B cell (primary cell): ENCODE data around the gene ATXN3. TPM values are rescaled to one million over a fixed set of nuclear protein-coding genes. Genes with fewer than 3 reads are reported as not detected.

ENCODE experiments used
- ATAC-seq: fragments of 200-7000 bp; cut with Tn5 transposase; one replicate; pipeline ENCODE4 v1.10.0; 2021; ENCODE audit warnings: low read depth, mild to moderate bottlenecking, moderate number of reproducible peaks, moderate library complexity
- CTCF ChIA-PET: fragments of 350-600 bp; sonication (Branson Sonifier 250); formaldehyde crosslinking; loops from one replicate; lab custom pipeline; 2021; ENCODE audit warnings: antibody characterized with exemption, inconsistent platforms; lab: Charles Lee
- POLR2A ChIA-PET: fragments of 350-600 bp; sonication (Branson Sonifier 250); formaldehyde crosslinking; loops from one replicate; lab custom pipeline; 2021; ENCODE audit warnings: antibody characterized with exemption; lab: Charles Lee
- DNase-seq: peaks from one replicate; pipeline ENCODE4 v3.0.0; 2013
- H2AFZ ChIP-seq: 2 replicates; pipeline ENCODE4 v1.6.1; 2012; ENCODE audit warnings: mild to moderate bottlenecking, low read depth, low read length; ENCODE audit not compliant: insufficient read depth, poor library complexity, severe bottlenecking
- H3K27ac ChIP-seq, 2 donors: 1 replicate in 1 of 2; 2 replicates in 1 of 2; pipeline ENCODE4 v1.5.1; 2012 to 2013; ENCODE audit warnings: low read length in 2 of 2, mild to moderate bottlenecking in 2 of 2, moderate library complexity in 1 of 2
- H3K27me3 ChIP-seq, 4 experiments: fragments of 200-600 bp in 1 of 4; sonication (generic) in 1 of 4; replicated peaks in 1 of 4; 1 replicate in 2 of 4; 2 replicates in 2 of 4; pipeline versions ENCODE4 v1.6.1 to v1.7.0; 2013 to 2016; ENCODE audit warnings: low read length in 3 of 4, mild to moderate bottlenecking in 2 of 4, mixed read lengths in 1 of 4, moderate library complexity in 1 of 4; ENCODE audit not compliant: insufficient read depth in 4 of 4, control insufficient read depth in 3 of 4; ENCODE audit errors: control extremely low read depth in 1 of 4
- H3K36me3 ChIP-seq, 2 experiments: replicated peaks in 1 of 2; 1 replicate in 1 of 2; 2 replicates in 1 of 2; pipeline versions ENCODE4 v1.6.1 to v1.7.1; 2013; ENCODE audit warnings: low read length in 1 of 2; ENCODE audit not compliant: insufficient read depth in 2 of 2, control insufficient read depth in 1 of 2; ENCODE audit errors: control extremely low read depth in 1 of 2, extremely low read depth in 1 of 2
- H3K4me1 ChIP-seq, 2 donors: fragments of 200-600 bp in 1 of 2; sonication (generic) in 1 of 2; 1 replicate in 1 of 2; 2 replicates in 1 of 2; pipeline versions ENCODE4 v1.5.1 to v1.6.1; 2013 to 2017; ENCODE audit warnings: low read length in 2 of 2; ENCODE audit not compliant: control insufficient read depth in 2 of 2, insufficient read depth in 2 of 2
- H3K4me2 ChIP-seq: replicated peaks from 2 replicates; pipeline ENCODE3; 2012; ENCODE audit warnings: mild to moderate bottlenecking, low read depth, low read length; ENCODE audit not compliant: poor library complexity, severe bottlenecking
- H3K4me3 ChIP-seq, 5 experiments: fragments of 200-600 bp in 1 of 5; sonication (generic) in 1 of 5; 1 replicate in 3 of 5; 2 replicates in 2 of 5; pipeline versions ENCODE4 v1.5.1 to v1.7.0; 2011 to 2016; ENCODE audit warnings: low read length in 4 of 5, mild to moderate bottlenecking in 4 of 5, low read depth in 2 of 5, control low read depth in 1 of 5, moderate library complexity in 1 of 5; ENCODE audit not compliant: insufficient read depth in 1 of 5; ENCODE audit errors: control extremely low read depth in 1 of 5, extremely low read depth in 1 of 5
- H3K79me2 ChIP-seq: fragments of 200-600 bp; sonication (generic); one replicate; pipeline ENCODE4 v1.6.0; 2016; ENCODE audit warnings: low read length; ENCODE audit not compliant: control insufficient read depth, insufficient read depth
- H3K9ac ChIP-seq: fragments of 200-600 bp; sonication (generic); 2 replicates; pipeline ENCODE4 v1.6.1; 2017; ENCODE audit warnings: mild to moderate bottlenecking, low read length, moderate library complexity
- H3K9me3 ChIP-seq, 3 donors: one replicate each; pipeline versions ENCODE4 v1.6.1 to v1.7.1; 2013; ENCODE audit warnings: low read length in 2 of 3; ENCODE audit not compliant: control insufficient read depth in 2 of 3, insufficient read depth in 1 of 3; ENCODE audit errors: control extremely low read depth in 1 of 3
- H4K20me1 ChIP-seq: 2 replicates; pipeline ENCODE4 v1.6.0; 2012; ENCODE audit warnings: mild to moderate bottlenecking, low read length; ENCODE audit not compliant: insufficient read depth, control insufficient read depth, poor library complexity, severe bottlenecking
- H3K27ac Mint-ChIP-seq: one replicate; pipeline ENCODE4 v1.8.0; 2021; ENCODE audit warnings: mixed read lengths
- H3K27me3 Mint-ChIP-seq: one replicate; pipeline ENCODE4 v1.8.0; 2021; ENCODE audit warnings: mixed read lengths
- H3K4me1 Mint-ChIP-seq: one replicate; pipeline ENCODE4 v1.8.0; 2021; ENCODE audit warnings: mixed read lengths
- H3K4me3 Mint-ChIP-seq: one replicate; pipeline ENCODE4 v1.8.0; 2021; ENCODE audit warnings: mixed read lengths
- H3K9me3 Mint-ChIP-seq: one replicate; pipeline ENCODE4 v1.8.0; 2022; ENCODE audit warnings: mixed read lengths; ENCODE audit not compliant: insufficient read depth
- CTCF ChIP-seq: fragments of 200-600 bp; IDR thresholded peaks from one replicate; pipeline ENCODE4 v1.8.0; 2022; ENCODE audit warnings: antibody characterized with exemption, mild to moderate bottlenecking
- EZH2 ChIP-seq: IDR thresholded peaks from 2 replicates; pipeline ENCODE4 v1.6.1; 2012; ENCODE audit warnings: borderline replicate concordance, low read depth, mild to moderate bottlenecking, moderate library complexity, low read length; ENCODE audit not compliant: insufficient read depth, poor library complexity, severe bottlenecking
- WGBS: methylation state at CpG from one replicate; pipeline ENCODE4 v1.1.5; 2013; ENCODE audit warnings: missing lambda C conversion rate; ENCODE audit not compliant: insufficient coverage; 5-methylcytosine and 5-hydroxymethylcytosine counted together
- intact Hi-C: fragments of 100-400 bp; cut with micrococcal nuclease; formaldehyde crosslinking; loops from one replicate; pipeline ENCODE4 v1.10.0; 2022
- polyA plus RNA-seq: library from polyadenylated mRNA; depleted of rRNA; stranded (reverse); fragments of >200 nt; gene quantifications from 2 replicates; pipeline ENCODE4 v1.2.3, GENCODE V29; 2012
- total RNA-seq, 2 donors: library from RNA; stranded (reverse); fragments of 120-200 nt in 1 of 2; gene quantifications; 1 replicate in 1 of 2; 2 replicates in 1 of 2; pipeline versions ENCODE4 v1.2.3 to v1.2.4, GENCODE V29; 2013 to 2022

Gene ATXN3
- total and polyA plus RNA-seq, 2 donors (not counting 1 experiment from before 2014, with no cell fraction given) = 16.2 to 51.6 TPM

- no peaks in the 10 kb centered on the region for H3K9me3 ChIP-seq
- Mint-ChIP-seq H3K27ac (no peak overlapping the region), H3K27me3 (no peaks in the 10 kb centered on the region), H3K4me3 (no peak overlapping the region), H3K4me1 (peaks cover 6% of the 10 kb centered on the region), H3K9me3 (no peaks in the 10 kb centered on the region)
- H3K36me3 ChIP-seq = peaks cover 5 to 55% of the 10 kb centered on the region in 2 experiments
- H3K4me2 ChIP-seq = no peak overlapping the region
- WGBS = 100% methylated on average over 1 of the region's 1 CpG
- no peaks in the 10 kb centered on the region for H4K20me1 ChIP-seq
- H3K4me1 ChIP-seq = no peaks in the 10 kb centered on the region
- H3K27me3 ChIP-seq = no peaks in the 10 kb centered on the region
- ChIA-PET CTCF (no interaction called here), POLR2A (no interaction called here)
- no peak overlapping the region for H2AFZ ChIP-seq
- no peak for DNase-seq
- intact Hi-C loops = no loop called here
- no peak overlapping the region for H3K4me3 ChIP-seq
- peaks cover 10% of the 10 kb centered on the region for H3K79me2 ChIP-seq
- no peak for ATAC-seq
- no peak overlapping the region for H3K27ac ChIP-seq
- no peak overlapping the region for H3K9ac ChIP-seq
- TF ChIP-seq EZH2 (no peak), CTCF (no peak)
Measured at GRCh38 chr14:92022036-92022435, 84.3 kb downstream of the ATXN3 start.

- Histone ChIP-seq H3K4me3 (no peak overlapping the region), H3K36me3 (peaks cover 5 to 57% of the 10 kb centered on the region in 2 experiments), H3K4me1 (no peaks in the 10 kb centered on the region), H3K27ac (no peak overlapping the region), H3K79me2 (peaks cover 10% of the 10 kb centered on the region), H4K20me1 (no peaks in the 10 kb centered on the region), H2AFZ (no peak overlapping the region), H3K4me2 (no peak overlapping the region), H3K9me3 (no peaks in the 10 kb centered on the region), H3K9ac (no peak overlapping the region), H3K27me3 (no peaks in the 10 kb centered on the region)
- intact Hi-C loops = no loop called here
- DNase-seq (no peak), ATAC-seq (no peak)
- no peaks in the 10 kb centered on the region for H3K27me3 Mint-ChIP-seq
- H3K9me3 Mint-ChIP-seq = no peaks in the 10 kb centered on the region
- WGBS = 100% methylated on average over 3 of the region's 3 CpGs
- H3K27ac Mint-ChIP-seq = no peak overlapping the region
- TF ChIP-seq EZH2 (no peak), CTCF (no peak)
- H3K4me1 Mint-ChIP-seq = peaks cover 3% of the 10 kb centered on the region
- CTCF ChIA-PET = no interaction called here
- no peak overlapping the region for H3K4me3 Mint-ChIP-seq
- POLR2A ChIA-PET = no interaction called here
Measured at GRCh38 chr14:92021523-92021922, 84.9 kb downstream of the ATXN3 start.
